NK-92 (cell line): ENCODE results near the gene ZNF579.
"Not testable (repeated sequence)": the region's sequence is repeated elsewhere in the genome, so short reads cannot be mapped to it uniquely, and the experiment has no call there.

ENCODE experiments used
- DNase-seq: peaks from one replicate; lab custom pipeline; 2025; ENCODE audit not compliant: unreplicated experiment; lab: John Stamatoyannopoulos, UW

Gene ZNF579

DNA sequence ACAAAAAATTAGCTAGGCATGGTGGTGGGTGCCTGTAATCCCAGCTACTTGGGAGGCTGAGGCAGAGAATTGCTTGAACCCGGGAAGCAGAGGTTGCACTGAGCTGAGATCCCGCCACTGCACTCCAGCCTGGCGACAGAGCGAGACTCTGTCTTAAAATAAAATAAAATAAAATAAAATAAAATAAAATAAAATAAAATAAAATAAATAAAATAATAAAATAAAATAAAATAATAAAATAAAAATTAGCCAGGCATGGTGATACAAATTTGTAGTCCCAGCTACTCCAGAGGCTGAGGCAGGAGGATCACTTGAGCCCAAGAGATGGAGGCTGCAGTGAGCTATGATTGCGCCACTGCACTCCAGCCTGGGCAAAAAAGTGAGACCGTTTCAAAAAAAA is 6.7 kb downstream of the ZNF579 start:
- DNase-seq = not testable (repeated sequence)

DNA sequence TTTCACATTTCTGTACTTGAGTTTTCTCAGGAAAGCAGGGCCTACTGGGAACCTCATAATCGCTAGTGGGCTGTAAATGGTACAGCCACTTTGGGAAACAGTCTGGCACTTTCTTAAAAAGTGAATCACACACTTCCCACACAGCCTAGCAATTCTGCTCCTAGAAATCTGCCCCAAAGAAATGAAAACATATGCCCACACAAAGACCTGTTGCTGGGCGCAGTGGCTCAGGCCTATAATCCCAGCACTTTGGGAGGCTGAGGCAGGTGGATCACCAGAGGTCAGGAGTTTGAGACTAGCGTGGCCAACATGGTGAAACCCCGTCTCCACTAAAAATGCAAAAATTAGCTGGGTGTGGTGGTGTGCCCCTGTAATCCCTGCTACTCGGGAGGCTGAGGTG is 11.2 kb downstream of the ZNF579 start:
- DNase-seq = not testable (repeated sequence)

- no peak for DNase-seq
These were observed 12.8 kb downstream of the ZNF579 start for GRCh38 chr19:55567708-55568328.

- DNase-seq = no peak
These were observed 13.8 kb downstream of the ZNF579 start for GRCh38 chr19:55566823-55567222.

GRCh38 chr19:55563261-55563690 is 17.4 kb downstream of the ZNF579 start:
- DNase-seq = no peak

DNA sequence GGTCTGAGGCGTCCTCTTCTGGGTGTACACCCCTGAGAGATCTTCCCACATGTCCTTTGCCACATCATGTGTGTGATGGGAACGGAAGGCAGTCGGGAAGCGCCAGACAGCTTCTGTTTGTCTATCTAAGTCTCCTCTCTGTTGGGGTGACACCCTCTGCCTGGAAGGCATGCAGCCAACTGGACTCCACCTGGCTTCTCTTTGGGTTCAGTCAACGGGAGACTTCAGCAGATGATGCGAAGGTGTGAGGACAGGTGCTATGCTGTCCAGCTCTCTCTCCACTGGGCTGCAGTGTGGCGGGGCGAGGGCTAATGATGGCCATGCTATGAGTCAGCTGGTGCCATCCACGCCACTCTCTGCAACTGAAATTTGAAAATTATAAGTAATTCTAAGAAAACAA is 21.0 kb downstream of the ZNF579 start:
- DNase-seq = no peak

DNA sequence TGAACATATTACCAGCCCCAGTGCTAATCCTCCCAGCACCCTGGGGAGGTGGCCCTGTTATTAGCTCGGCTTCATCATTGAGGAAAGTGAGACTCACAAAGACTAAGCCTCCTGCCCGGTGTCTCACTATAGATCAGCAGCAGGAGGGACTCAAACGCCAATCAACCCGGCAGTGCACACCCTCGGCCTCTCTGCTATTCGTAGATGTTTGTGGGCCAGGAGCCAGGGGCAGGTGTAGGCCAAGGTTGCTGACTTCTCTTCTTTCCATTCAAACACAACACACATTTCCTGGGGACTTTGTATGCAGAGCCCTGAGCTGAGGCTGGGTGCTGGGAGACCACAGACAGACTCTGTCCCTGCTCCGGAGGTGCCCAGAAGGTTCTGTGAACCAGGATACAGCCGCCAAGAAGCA is 25.9 kb downstream of the ZNF579 start:
- no peak for DNase-seq

DNA sequence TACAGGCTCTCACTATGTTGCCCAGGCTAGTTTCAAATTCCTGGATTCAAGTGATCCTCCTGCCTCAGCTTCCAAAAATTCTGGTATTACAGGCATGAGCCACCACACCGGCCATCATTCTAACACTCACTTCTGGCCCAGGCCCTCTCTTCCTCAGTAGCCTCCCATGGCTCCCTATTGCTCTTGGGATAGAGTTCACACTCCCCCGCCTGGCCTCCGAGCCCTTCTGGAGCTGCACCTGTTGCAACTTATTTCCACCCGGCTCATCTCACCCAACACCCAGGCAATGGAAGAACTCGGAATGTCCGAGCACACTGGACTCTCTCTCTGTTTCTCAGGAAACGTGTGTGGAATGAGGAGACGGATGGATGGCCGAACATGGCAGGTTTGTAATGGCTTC is 26.3 kb downstream of the ZNF579 start:
- no peak for DNase-seq

- no peak for DNase-seq
These were observed 27.1 kb downstream of the ZNF579 start for GRCh38 chr19:55553217-55554182.

DNA sequence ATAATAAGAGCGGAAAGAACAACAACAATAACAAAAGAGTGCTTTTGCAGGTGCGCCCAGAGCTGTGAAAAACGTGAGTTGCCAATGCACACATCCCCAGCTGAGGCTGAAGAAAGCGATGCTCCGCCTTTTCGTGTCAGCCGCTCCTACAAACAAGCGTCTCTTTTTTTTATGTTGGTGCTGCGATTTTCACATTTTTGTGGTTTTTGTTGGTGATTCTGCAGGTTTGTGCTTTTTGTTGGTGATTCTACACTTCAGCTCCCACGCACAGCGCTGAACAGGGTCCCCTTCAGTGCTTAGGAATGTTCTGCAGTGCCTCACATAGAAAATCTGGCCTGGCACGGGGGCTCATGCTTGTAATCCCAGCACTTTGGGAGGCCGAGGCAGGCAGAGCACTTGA is 28.0 kb downstream of the ZNF579 start:
- no peak for DNase-seq

DNA sequence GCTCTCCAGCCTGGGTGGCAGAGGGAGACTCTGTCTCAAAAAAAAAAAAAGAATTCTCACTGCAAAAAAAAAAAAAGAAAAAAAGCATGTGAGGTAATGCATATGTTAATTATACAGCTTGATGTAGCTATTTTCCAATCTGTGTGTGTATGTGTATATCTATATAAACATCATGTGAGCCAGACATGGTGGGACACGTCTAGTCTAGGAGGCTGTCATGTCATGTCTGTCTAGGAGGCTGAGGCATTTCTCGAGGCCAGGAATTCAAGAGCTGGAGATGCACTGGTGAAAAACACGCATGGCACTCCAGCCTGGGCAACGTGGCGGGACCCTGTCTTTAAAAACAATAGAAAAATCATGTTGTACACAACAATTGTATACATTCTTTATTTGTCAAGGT is 28.4 kb downstream of the ZNF579 start:
- no peak for DNase-seq

- no peak for DNase-seq
These were observed 30.4 kb downstream of the ZNF579 start for GRCh38 chr19:55550321-55550650.

DNA sequence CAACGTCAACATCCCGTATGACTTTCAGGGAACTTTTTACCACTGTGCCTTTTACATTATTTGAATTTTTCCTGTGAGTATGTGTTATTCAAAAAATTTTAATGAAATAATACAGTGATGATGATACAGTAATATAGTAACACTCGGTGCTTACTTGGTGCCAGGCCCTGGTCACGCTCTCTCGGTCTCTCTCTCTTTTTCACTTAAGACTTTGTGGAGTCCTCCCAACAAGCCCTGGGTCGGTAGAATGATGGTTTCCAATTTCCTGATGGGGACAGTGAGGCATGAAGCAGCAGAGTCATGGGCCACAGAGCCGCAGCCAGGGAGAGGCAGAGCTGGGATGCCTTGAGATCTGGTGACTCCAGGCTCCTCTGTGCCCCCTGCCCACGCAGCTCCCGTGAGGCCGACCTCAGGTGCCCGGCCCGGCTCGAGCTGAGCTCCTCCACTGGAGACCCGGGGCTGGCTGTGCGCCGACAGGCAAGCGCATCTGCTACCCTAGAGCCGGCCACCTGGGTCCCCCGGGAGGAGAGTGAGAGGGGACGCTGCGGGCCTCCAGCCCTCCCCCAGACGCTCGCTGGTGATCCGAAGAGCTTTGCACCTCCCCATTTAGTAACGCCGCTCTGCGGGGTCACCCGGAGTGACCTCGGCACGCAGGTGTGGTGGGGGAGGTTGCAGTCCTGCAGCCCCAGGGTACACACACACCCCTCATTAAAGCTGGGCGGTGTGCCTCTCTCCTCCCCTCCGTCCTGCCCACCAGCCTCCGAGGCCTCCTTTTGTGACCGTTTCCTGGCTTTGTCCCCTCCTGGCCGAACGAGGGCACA is 30.9 kb downstream of the ZNF579 start:
- DNase-seq = no peak

DNA sequence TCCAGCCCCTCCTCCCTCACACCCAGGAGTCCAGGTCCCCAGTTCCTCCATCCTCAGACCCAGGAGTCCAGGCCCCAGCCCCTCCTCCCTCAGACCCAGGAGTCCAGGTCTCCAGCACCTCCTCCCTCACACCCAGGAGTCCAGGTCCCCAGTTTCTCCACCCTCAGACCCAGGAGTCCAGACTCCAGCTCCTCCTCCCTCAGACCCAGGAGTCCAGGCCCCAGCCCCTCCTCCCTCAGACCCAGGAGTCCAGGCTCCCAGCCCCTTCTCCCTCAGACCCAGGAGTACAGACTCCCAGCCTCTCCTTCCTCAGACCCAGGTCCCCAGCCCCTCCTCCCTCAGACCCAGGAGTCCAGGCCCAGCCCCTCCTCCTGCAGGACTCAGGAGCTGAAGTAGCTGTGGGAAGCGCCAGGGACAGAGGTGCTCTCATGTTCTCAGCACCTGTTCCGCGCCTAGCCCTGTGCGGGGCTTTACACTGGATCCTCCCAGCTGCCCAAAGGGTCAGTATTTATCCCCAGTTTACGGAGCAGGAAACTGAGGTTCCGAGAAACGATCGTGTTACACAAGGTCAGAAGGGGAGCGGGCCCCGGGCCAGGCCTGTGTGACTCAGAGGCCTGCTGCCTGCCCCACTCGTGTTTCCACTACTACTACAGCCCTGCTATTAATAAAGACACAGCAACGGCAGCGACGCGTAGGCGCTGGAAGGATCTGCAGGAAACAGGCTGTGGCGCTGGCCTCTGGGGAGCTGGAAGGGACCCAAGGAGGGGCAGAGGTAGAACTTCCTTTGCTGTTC is 33.6 kb downstream of the ZNF579 start:
- no peak for DNase-seq

GRCh38 chr19:55546011-55546410 is 34.6 kb downstream of the ZNF579 start:
- no peak for DNase-seq

DNA sequence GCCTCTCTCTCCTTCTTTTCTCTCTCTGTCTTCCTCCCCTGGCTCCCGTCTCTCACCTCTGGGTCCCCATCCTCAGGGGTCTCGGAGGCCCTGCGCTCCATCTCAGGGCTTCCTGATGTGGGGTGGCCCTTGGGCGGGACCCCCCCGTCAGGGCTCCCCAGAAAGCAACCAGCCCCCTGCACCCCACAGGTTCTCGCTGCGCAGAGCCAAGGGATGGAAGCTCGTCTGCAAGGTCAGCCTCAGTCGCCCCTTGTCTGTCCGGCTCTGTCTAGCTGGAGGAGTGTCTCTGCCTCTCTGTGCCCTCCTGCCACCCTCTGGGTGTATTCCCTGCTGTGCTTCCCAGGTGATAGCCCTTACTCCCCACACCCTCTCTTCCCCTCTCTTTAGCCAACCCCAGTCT is 35.2 kb downstream of the ZNF579 start, which contains the start of gene SBK3:
TSS of gene SBK3 (minus strand) at position 101 of the 400 bp plus-strand sequence. CDS start at position 101, 0 bp downstream.
- DNase-seq = no peak

DNA sequence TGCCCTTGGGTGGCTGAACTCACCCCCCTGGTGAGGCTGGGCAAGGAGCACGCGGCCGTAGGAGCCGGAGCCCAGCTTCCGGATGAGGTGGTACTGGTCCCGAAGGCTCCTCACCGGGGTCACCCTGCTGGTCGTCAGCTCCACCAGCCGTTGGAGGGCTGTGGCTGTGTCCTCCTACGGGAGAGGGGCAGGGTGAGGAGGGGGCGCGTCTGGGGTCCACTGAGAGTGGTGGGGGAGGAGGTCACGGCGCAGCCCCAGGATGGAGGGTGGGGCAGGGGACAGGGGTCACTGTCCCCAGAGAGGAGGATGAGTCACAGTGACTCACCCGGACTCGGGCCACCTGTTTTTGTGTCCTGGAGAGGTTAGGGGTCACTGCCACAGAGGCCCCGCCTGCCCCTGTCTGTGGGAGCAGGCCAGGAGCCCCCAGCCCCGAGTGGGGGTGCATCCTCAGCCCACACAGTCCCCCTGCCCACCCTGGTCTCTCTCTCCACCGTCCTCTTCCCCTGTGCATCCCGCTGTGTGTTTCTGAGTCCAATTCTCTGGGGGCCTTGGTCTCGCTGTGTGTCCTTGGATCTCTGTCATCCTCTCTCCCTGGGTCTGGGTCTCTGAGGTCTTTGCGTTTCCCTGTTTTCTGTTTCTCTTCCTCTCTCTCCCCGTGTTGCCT is 35.7 kb downstream of the ZNF579 start:
- no peak for DNase-seq

- no peak for DNase-seq
These were observed 36.6 kb downstream of the ZNF579 start for GRCh38 chr19:55544014-55544413.

GRCh38 chr19:55543567-55543966 is 37.1 kb downstream of the ZNF579 start:
- DNase-seq = no peak

DNA sequence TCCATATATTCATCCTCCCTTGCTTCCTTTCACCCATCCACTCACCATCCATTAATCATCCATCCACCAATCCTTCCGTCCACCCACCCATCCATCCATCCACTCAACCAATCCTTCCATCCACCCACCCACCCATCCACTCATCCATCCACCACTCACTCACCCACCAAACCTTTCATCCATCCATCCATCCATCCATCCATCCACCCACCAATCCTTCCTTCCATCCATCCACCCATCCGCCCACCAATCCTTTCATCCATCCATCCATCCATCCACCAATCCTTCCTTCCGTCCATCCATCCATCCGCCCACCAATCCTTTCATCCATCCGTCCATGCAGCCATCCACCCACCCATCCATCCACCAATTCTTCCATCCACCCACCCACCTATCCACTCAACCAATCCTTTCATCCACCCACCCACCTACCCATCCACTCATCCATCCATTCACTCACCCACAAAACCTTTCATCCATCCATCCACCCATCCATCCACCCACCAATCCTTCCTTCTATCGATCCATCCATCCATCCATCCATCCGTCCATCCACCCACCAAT is 38.3 kb downstream of the ZNF579 start:
- no peak for DNase-seq
